ENCODE data around the gene ZCCHC17.
"Not testable (repeated sequence)": the region's sequence is repeated elsewhere in the genome, so short reads cannot be mapped to it uniquely, and the experiment has no call there.

The ZCCHC17 gene

DNA sequence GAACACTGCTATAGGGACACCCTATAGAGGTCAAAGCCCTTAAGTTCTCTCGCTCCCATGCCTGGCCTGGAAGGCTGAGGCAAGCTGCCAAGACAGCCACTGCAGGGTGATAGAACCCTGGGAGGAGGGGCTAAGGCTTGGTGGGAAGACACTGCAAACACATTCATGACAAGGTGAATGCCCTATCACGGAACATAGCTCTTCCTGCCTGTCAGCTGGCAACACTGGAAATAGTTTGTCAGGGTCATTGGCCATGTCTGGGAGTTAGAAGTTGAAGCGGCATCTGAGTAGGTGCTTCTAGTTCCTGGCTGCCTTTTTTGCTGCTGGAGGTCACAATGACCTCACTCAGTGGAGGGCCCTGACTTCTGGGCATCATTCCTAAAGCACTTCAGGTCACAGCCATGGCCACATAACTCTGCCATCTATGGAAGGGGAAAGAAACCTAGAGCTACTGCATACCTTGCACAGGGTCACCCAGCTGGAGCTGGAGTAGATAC lies 71.8 kb downstream of the ZCCHC17 start:
- in situ Hi-C loops (cut with HindIII; ENCODE audit: low sequenced_read_pairs): no loop called here

DNA sequence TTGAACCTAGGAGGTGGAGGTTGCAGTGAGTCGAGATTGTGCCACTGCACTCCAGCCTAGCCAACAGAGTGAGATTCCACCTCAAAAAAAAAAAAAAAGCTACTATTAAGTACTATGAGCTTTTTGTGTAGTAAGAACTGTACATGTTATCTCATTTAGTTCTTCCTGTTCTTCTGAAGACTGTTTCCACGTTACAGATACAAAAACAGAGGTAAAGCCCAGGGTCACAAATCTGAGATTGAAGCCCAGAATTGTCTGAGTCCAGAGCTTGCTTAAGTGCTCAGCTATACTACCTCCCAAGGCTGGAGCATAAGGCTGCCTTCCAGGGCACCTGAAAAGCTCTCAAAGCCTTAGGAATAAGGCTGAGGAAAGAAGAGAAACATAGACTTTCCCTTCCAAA lies 73.2 kb downstream of the ZCCHC17 start:
- in situ Hi-C loops (cut with HindIII; ENCODE audit: low sequenced_read_pairs): no loop called here

DNA sequence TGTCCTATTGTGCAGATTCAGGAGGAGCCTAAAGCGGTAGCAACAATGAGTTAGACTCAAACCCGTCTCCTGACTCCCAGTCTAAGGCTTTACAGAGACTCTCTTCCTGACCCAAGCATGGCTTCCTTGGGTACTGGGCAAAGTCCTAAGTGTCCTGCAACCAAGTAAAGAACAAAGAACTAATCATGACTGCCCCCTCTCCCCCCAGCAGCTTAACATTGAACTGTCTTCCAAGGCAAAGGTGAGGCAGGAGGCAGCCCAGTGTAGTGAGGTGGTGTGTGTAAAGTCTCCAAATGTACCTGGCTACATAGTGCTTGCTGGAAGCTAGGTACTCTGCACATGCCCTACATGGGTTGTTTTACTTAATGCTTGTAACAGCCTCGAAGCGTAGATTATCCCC lies 73.7 kb downstream of the ZCCHC17 start:
- in situ Hi-C loops (cut with HindIII; ENCODE audit: low sequenced_read_pairs): no loop called here

DNA sequence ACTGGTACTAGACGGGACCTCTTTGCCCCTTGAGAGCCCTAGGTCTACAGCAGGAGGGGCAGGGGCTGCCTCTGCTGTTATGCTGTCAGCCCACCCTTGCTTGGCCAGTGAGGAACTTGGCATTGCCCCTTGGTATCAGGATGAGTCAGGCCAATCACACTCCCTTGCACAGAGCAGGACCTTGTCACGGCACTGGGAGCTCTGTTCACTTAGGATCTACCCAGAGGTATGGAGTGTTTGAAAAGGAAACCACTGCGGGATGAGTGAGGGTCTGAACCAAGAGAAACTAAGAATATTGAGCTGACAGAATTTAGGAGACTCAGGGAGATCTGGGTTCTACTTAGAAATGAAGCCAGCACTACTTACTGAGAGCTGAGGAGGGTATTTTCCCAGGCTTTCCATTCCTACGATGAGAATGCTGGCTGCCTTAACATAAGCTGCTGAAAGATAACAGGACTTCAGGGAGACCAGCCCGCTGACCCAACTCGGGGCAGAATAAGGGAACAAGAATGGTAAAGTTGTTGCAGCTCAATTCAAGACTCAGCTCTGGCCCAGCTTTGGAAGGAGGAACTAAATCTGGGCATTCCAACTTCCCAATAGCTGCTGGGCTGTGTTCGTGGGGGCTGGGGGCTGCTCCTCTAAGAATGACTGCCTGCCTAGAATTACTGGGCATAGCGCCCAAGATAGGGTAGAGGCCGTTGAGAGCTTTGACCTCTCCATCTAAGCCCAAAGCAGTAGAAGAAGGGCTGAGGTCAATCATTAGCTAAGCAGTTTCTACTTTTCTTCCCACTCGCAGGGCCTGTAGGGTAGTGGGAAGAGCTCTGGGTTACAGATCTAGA lies 74.5 kb downstream of the ZCCHC17 start:
- in situ Hi-C loops (cut with HindIII; ENCODE audit: low sequenced_read_pairs): no loop called here

DNA sequence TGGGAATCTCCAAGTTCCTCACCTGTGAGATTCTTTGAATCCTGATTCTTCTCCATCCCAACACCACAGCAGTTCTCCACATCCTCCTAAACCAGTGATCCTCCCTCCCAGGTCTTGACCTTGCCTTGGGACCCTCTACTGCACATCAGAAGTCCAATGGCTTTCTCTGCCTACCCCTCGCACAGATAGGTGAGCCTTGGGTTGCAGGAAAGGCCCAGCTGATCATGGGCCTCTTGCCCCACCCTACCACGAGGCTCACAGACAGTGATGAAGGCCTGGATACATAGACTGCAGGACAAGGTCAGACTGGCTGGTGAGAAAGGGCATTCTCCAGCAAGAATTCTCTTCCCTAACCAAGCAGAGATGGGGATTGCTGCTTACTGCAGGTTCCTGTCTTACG lies 75.2 kb downstream of the ZCCHC17 start:
- in situ Hi-C loops (cut with HindIII; ENCODE audit: low sequenced_read_pairs): no loop called here

DNA sequence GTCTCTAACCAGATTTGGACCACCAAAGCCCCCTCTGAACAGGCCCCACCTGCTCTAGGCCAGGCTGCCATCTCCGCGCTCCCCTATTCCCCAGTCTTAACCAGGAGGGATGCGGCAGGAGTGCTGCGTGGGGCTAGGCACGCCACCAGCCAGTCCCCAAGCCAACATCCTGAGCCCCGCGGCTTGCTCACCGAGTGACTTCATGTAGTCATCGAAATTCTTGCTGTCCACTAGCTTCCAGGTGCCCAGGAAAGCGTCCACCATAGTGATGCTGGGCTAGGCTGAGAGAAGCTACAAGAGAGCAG lies 75.9 kb downstream of the ZCCHC17 start:
- in situ Hi-C loops (cut with HindIII; ENCODE audit: low sequenced_read_pairs): no loop called here

DNA sequence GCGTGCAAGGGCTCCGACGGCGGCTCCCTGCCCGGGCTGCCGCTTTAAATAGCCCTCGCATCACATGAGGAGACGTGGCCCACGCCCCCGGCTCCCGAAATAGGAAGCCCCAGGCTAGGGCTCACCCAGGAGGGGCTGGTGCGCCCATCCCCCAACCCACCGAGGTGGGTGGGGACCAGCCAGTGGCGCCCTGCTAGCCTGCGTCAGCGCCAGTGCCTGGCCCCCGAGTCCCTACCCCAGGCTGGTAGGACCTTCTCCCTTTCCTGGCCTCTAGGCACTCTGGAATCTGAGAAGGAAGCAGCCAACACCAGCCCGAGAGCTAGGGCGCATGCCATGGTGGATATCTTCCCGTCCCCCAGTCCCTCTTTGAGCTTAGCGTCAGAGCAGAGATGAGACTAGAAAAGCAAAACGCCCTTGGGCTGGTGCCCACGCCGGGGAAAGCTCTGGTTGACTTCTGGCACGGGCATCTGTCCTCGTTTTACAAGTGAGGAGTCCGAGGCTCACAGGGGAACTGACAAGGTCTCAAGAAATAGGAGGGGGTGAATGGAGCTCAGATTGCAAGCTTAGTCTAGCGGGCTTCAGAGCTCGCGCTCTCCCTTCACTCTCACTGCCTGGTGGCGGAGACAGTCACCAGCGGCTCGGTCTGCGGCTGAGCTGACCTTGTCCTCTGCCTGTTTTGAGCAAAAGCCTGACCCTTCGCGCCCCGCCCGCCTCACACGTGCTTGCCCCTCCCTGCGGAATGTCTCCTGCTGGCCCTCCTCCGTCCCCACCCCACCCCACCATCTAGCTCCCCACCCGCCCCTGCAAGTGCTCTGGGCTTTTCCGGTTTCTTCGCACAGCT lies 76.4 kb downstream of the ZCCHC17 start, which contains the start of gene FABP3:
Gene FABP3, minus strand, starts transcription at position 21 of the 841 bp plus-strand sequence. CDS start 62 bp downstream, outside the sequence.
- in situ Hi-C loops (cut with HindIII; ENCODE audit: low sequenced_read_pairs): no loop called here

DNA sequence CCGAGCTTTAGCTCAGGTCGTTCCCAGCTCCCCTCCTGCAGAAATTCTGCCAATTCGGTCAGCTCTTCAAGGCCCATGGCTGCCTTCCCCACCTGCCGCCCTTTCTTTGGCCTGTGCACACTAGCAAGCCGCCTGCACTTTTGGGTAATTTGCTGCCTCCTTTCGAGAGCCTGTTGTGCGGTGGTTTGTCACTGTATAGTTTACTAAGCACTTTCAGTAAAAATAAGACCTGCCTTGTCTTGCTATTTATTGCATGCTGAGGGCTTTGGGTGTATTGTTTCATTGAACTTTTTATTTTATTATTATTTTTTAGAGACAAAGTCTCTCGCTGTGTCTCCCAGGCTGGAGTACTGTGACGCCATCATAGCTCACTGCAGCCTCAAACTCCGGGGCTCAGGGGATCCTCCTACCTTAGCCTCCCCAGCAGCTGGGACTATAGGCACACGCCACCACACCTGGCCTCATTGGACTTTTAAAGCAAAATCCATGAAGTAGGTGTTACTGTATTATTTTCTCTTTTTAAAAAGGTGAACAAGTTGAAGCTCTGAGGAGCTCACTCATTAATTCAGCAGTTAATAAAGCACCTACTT lies 77.2 kb downstream of the ZCCHC17 start:
- in situ Hi-C loops (cut with HindIII; ENCODE audit: low sequenced_read_pairs): no loop called here

DNA sequence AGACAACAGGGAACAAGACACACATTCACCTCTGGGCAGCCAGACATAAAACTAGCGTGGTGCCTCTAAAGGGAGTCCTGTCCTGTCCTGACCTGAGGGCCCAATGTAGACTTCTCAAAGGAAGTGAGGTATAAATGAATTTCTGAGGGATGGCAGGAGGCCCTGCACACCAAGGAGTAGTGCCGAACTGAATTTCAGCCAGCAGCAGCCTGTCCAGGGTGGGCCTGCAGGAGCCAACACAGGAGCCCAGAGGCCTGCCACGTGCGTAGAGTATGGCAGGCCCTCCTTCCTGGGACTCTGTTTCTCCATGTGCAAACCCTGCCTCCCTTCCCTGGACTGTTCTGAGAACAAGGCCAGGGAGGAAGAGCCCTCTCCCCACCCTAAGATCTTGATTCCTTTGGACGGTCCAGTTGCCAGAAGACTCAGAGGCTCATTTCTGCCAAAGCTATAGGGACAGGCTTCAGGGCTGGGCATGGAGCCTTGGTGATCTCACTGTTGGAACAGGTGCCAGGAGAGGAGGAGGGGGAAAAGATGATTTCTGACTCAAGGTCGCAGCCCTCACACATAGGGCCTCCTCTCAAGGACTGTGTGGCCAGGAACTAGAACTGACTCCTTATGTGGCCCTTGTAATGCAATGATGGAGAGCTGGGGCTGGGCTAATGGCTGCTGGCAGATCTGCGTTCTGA lies 77.8 kb downstream of the ZCCHC17 start:
- in situ Hi-C loops (cut with HindIII; ENCODE audit: low sequenced_read_pairs): no loop called here

DNA sequence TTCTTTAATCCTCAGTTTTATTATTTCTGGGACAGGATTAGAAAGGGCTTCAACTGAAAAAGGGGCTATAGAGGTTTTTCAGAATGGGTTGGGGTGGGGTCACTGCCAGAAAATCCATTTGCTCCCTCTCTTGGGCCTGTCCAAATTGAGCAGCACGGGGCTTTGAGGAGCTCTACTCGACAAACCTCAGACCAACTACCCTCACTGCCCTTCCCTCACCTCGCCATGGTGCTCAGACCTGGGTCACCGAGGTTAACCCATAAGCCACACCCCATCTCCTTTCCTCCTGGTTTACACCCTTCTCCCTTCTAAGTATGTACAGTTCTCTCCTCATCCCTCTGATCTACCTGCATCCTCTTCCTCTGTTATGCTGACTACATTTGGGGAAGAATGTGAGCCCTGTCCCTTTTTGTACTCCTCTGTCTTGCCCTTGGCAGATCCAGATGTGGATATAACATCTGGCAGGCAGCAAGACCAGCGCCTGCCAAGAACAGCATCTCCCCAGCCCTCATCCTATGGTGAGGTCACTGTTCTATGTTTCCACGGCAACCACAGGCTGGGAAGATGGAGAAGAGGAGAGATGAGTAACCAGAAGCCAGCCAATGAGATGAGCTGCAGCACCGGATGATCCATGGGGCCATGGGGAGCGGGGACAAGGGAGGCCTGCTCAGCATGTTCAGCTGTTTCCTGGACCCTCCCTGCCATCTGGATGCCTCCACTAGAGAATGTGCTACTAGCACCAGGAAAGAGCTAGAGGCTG lies 79.7 kb downstream of the ZCCHC17 start:
- in situ Hi-C loops (cut with HindIII; ENCODE audit: low sequenced_read_pairs): no loop called here

DNA sequence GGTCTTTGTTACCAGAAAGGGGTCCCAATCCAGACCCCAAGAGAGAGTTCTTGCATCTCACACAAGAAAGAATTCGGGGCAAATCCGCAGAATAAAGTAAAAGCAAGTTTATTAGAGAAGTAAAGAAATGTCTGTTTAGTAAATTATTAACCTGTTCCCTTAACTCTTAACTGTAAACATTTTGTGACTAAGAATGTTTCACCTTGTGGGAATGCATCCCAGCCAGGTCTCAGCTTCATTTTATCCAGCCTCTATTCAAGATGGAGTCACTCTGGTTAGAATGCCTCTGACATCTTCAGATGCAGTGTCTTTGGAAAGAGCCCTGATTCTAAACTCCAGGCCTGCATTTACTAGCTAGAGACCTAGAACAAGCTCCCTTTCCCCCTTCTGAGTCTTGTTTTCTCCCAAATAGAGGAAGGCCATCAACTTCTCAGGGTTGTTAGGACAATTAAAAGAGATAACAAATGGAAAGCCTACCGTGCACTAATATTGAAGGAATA lies 80.6 kb downstream of the ZCCHC17 start:
- in situ Hi-C loops (cut with HindIII; ENCODE audit: low sequenced_read_pairs): no loop called here

DNA sequence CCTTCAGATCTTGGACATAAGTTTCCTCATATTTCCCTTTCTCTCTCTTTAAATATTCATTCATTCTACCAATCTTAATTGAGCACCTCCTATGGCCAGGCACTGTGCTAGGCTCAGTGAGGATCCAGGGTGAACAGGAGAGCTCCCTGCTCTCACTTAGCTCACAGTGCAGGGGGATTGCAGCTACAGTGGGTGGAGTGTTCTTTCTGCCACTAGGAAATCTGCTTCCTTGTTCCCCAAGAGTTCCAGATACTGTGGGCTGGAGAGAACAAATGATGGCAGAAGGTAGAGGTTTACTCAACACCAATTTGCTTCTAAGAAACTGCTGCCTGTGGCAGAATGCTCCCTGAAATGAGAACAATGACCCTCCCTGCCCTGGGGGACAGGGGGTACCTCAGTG lies 81.2 kb downstream of the ZCCHC17 start:
- in situ Hi-C loops (cut with HindIII; ENCODE audit: low sequenced_read_pairs): no loop called here

DNA sequence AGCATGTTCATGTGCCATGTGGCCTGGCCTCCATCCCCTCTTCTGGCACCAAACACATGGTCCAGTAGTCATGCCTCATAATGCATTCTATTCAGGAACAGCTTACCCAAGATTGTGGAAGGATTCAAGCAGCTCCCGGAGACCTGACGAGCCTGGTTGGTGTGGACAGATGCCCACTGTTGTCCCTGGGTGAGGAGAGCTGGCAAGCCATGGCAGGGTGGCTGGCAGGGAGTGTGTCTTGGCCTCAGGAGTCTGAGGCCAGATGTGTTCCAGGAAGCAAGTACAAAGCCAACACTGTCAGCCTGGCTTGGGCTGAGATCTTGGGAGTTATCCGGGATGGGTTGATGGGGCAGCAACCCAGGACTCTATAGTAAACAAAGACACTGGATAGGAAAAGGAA lies 83.3 kb downstream of the ZCCHC17 start:
- in situ Hi-C loops (cut with HindIII; ENCODE audit: low sequenced_read_pairs): no loop called here

DNA sequence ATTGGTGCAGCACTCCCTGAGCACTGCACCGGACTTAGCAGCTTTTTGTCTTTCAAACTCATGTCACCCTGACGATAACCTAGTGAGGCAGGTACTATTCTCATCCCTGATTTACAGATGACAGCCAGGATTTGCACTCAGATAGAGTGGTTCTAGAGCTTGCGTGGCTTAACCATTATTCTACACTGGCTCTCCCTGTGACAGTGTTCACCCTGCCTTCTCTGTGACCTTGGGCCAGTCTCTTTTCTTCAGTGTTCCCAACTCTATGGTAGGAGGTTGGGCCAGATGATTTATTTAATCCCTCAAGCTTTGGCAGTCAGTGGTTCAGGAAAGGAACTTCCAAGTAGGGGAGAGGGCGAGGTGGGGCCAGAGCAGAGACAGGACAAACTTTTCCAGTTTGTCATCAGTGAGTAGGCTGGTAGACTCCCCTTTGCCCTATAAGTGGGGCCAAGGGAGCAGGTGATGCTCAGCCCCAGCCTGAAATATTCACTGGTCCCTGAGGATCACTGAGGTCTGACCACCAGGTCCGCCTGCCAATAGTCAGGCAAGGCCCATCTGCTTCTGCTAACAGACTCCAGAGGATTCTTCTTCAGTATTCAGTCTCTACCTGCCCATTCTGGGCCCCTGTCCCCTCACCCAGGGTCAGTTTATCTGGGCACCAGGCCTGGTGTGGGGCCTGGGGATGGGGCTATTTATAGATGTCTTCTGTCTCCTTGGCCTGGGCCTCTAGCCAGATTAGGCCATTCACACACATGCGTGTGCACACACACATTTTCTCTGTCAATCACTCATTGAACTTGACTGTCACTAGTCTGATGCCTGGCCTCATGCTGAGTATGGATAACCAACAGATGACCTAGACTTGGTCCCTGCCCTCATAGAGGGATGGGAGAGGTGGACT lies 84.8 kb downstream of the ZCCHC17 start:
- in situ Hi-C loops (cut with HindIII; ENCODE audit: low sequenced_read_pairs): no loop called here

DNA sequence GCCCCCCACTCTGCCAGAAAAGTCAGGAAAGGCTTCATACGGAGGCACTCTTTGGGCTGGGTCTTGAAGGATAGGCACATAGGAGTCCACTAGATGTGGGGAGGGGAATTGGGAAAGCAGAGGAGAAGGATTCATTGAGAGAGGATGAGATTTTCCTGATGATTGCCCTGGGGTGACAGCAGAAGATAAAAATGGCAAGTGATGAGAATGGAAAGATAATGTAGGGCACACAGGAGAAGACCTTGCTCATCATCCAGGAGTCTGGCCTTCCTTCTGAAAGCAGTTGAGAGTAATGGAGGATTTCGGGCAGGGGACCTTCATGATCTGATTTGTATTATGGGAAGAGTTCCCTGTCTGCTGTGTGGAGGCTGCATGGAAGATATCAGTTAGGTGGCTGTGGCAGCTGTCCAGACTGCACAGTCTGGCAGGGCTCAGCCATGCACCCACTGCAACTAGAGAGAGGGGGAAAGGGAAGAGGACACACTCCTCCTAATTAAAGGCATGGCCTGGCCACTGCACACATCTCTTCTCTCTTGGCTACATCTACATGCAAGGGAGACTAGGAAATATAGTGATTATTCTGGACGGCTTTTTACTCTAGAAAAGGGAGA lies 85.7 kb downstream of the ZCCHC17 start:
- in situ Hi-C loops (cut with HindIII; ENCODE audit: low sequenced_read_pairs): no loop called here

DNA sequence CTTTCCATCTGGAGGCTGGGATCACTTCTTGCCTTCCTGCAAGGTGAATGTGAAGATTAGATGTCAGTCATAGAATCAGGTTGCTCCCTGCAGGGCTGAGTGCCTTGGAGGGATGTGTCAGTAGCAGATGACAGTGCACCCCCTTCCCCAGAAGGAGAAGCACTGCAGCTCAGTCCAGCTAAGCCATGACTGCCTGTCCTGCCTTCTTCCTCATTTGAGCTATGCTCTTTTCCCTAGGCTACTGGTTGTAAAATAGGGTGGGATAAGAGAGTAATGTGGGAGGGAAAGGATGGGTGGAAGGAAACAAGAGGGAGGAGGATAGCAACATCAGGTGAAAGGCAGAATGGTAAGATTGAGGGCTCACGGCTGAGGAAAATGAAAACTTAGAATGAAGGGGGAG lies 87.1 kb downstream of the ZCCHC17 start:
- in situ Hi-C loops (cut with HindIII; ENCODE audit: low sequenced_read_pairs): no loop called here

DNA sequence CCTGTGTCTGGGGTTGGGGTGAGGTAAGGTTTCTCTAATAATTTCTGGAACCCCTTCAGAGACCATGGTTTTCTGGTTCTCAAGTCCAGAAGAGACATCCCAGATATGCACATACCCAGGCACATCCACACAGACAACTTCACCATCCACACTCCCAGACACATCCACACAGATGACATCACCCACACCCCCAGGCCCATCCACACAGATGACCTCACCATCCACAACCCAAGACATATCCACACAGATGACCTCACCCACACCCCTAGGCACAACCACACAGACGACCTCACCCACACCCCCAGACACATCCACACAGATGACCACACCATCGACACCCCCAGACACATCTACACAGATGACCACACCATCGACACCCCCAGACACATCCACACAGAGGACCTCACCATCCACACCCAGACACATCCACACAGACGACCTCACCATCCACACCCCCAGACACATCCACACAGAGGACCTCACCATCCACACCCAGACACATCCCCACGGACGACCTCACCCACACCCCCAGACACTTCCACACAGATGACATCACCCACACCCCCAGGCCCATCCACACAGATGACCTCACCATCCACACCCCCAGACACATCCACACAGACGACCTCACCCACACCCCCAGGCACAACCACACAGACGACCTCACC lies 89.9 kb downstream of the ZCCHC17 start:
- in situ Hi-C loops (cut with HindIII; ENCODE audit: low sequenced_read_pairs): not testable (repeated sequence)

DNA sequence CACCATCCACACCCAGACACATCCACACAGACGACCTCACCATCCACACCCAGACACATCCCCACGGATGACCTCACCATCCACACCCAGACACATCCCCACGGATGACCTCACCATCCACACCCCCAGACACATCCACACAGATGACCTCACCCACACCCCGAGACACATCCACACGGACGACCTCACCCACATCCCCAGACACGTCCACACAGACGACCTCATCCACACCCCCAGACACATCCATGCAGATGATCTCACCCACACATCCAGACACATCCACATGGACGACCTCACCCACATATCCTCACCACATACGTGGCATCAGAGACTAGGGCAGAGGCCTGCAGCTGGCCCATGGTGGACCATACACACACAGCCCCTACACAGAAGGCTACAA lies 90.8 kb downstream of the ZCCHC17 start:
- in situ Hi-C loops (cut with HindIII; ENCODE audit: low sequenced_read_pairs): no loop called here
